WERI-Rb-1 (cell line): ENCODE measurements around the gene ATRIP.

Experiments
- DNase-seq: peaks from one replicate; pipeline ENCODE4 v3.0.0-alpha.2; 2020
- H3K27ac ChIP-seq: fragments of 250-450 bp; sonication (Bioruptor Pico); 2 replicates; pipeline ENCODE4 v1.5.1; 2020; ENCODE audit warnings: mild to moderate bottlenecking, moderate library complexity
- H3K27me3 ChIP-seq: fragments of 250-450 bp; sonication (Bioruptor Pico); 2 replicates; pipeline ENCODE4 v1.5.1; 2021; ENCODE audit warnings: mild to moderate bottlenecking, low read depth, moderate library complexity; ENCODE audit not compliant: insufficient read depth, severe bottlenecking
- H3K36me3 ChIP-seq: fragments of 250-450 bp; sonication (Bioruptor Pico); 2 replicates; pipeline ENCODE4 v1.5.1; 2020; ENCODE audit warnings: mild to moderate bottlenecking, moderate library complexity
- H3K4me3 ChIP-seq: 2 replicates; pipeline ENCODE4 v1.5.1; 2011; ENCODE audit warnings: low read depth, mild to moderate bottlenecking, control low read depth, low read length
- H3K9me3 ChIP-seq: fragments of 250-450 bp; sonication (Bioruptor Pico); 2 replicates; pipeline ENCODE4 v1.5.1; 2021; ENCODE audit warnings: mild to moderate bottlenecking, moderate library complexity; ENCODE audit not compliant: severe bottlenecking
- CTCF ChIP-seq: IDR thresholded peaks from 2 replicates; pipeline ENCODE4 v1.5.1; 2011; ENCODE audit warnings: low read depth, mild to moderate bottlenecking, control low read depth, inconsistent platforms, low read length

The ATRIP gene

GRCh38 chr3:48402281-48402732 is 44.2 kb upstream of the ATRIP start:
- no peak overlapping the region for H3K4me3 ChIP-seq
- peaks cover 37% of the 10 kb centered on the region for H3K36me3 ChIP-seq
- H3K27ac ChIP-seq: no peak overlapping the region
- no peaks in the 10 kb centered on the region for H3K27me3 ChIP-seq
- DNase-seq: peak; percentile 4
- no peaks in the 10 kb centered on the region for H3K9me3 ChIP-seq
- no peak for TF ChIP-seq CTCF

GRCh38 chr3:48402907-48403306 is 43.6 kb upstream of the ATRIP start:
- peaks cover 43% of the 10 kb centered on the region for H3K36me3 ChIP-seq
- no peak overlapping the region for H3K4me3 ChIP-seq
- no peak overlapping the region for H3K27ac ChIP-seq
- no peaks in the 10 kb centered on the region for H3K9me3 ChIP-seq
- H3K27me3 ChIP-seq: no peaks in the 10 kb centered on the region
- TF ChIP-seq CTCF: no peak
- no peak for DNase-seq

- Histone ChIP-seq H3K4me3 (no peak overlapping the region), H3K27me3 (no peaks in the 10 kb centered on the region), H3K36me3 (peaks cover 51% of the 10 kb centered on the region), H3K9me3 (no peaks in the 10 kb centered on the region), H3K27ac (no peak overlapping the region)
- DNase-seq: peak; percentile 5
- no peak for TF ChIP-seq CTCF
Observed at GRCh38 chr3:48403533-48404439, 42.8 kb upstream of the ATRIP start.

GRCh38 chr3:48404440-48405342 is 41.8 kb upstream of the ATRIP start:
- Histone ChIP-seq H3K9me3 (no peaks in the 10 kb centered on the region), H3K4me3 (no peak overlapping the region), H3K27me3 (no peaks in the 10 kb centered on the region), H3K36me3 (peaks cover 60% of the 10 kb centered on the region), H3K27ac (no peak overlapping the region)
- TF ChIP-seq CTCF: no peak
- DNase-seq: peak; percentile 5

- peaks cover 68% of the 10 kb centered on the region for H3K36me3 ChIP-seq
- no peaks in the 10 kb centered on the region for H3K9me3 ChIP-seq
- H3K4me3 ChIP-seq: no peak overlapping the region
- H3K27me3 ChIP-seq: no peaks in the 10 kb centered on the region
- peak; percentile 3 for DNase-seq
- no peak for TF ChIP-seq CTCF
- H3K27ac ChIP-seq: no peak overlapping the region
Observed at GRCh38 chr3:48405343-48405881, 41.1 kb upstream of the ATRIP start.
